GM20000 (cell line): ENCODE measurements around the gene LRP8.

Experiments used
- DNase-seq: peaks from one replicate; pipeline ENCODE4 v3.0.0; 2012; ENCODE audit warnings: low spot score
- CTCF ChIP-seq: IDR thresholded peaks from 2 replicates; pipeline ENCODE4 v1.5.1; 2012; ENCODE audit warnings: mild to moderate bottlenecking, control low read depth; ENCODE audit errors: extremely low read depth, missing control alignments

The LRP8 gene

DNA sequence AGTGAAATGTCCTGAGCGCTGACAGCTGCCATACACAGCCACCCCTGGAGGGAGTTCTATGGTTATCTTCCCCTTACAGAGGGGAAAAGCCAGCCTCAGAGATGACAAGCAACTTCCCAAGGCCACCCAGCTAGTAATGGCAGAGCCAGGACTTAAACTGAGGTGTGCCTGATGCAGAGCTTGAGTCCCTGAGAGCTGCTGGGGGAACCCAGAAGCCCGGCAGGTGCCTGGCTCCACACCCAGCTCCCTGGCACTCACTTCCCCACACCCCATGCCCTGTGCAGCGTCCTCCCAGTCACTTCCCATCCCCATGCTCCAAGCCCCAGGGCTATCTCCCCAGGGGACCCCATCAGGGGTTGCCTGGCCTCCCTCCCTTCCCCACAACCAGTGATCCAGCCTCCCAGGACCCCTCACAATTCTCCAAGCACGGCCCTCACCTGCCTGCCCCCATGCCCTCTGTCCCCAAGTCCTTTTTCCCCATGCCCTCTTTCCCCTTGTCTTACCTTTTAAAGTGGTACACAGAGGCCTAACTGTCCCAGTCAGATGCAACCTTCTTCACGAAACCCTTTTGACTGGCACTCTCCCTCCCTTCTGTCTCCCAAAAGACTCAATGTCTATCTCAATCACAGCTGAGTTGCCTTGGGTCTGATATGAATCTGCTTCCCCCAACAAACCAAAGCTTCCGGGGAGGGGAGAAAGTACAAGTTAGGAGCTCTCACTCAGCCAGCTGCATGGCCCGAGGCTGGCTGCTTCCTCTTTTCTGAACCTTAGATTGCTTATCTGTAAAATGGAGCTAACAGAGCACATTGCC is 39.8 kb upstream of the LRP8 start:
- DNase-seq: peak; percentile 90
- TF ChIP-seq CTCF: no peak

GRCh38 chr1:53366901-53367502 is 39.1 kb upstream of the LRP8 start:
- no peak for TF ChIP-seq CTCF

GRCh38 chr1:53365437-53366063 is 37.7 kb upstream of the LRP8 start:
- no peak for DNase-seq

More at GRCh38 chr1:53366901-53367502, 39.1 kb upstream of the LRP8 start:
- no peak for DNase-seq

GRCh38 chr1:53362851-53363642 is 35.2 kb upstream of the LRP8 start:
- peak; percentile 19 for TF ChIP-seq CTCF
- DNase-seq: peak; percentile 32

More at GRCh38 chr1:53365437-53366063, 37.7 kb upstream of the LRP8 start:
- TF ChIP-seq CTCF: no peak

DNA sequence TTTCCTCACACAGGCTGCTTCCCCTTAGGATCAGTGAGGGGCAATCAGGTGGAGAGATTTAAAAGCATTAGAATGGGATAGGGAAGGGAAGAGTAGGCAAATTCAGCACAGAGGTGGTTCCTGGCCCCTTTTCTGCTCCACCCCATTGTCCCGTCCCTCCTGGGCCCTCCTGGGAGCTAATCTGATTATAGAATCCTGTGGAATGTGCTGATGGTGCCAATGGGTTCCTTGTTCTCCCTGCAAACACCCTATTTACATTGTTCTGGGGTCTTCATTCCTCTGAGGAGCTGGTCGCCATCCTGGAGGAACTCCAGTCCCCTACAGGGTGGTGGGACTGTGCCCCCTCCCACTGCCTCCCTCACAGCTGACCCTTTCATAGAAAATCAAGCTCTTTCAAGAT is 34.4 kb upstream of the LRP8 start:
- DNase-seq: no peak
- TF ChIP-seq CTCF: no peak

DNA sequence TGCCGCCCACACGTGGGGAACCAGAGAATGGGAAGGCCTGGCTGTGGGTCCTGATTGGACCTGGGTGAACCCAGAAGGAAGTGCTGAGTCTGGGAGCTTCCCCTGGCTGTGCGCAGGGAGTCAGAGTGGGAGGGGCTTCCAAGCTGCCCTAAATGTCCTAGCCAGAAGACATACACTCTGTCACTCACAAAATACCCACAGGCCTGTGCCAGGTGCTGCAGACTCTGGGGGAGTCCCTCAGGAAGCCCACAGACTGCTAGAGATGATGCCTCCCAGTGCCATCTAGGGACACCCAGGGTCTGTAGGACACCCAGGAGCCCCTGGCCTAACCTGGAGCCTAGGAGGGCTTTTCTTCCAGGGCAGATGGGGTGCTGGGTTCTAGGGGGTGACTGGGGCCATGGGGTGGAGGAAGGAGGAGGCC is 33.7 kb upstream of the LRP8 start:
- TF ChIP-seq CTCF: no peak
- DNase-seq: no peak
